HG03045 (cell line): ENCODE measurements around the gene TPMT.
"Not testable (repeated sequence)": the region's sequence is repeated elsewhere in the genome, so short reads cannot be mapped to it uniquely, and the experiment has no call there.

ENCODE experiments used
- ATAC-seq: cut with Tn5 transposase; IDR thresholded peaks from one replicate; pipeline ENCODE4 v1.9.1; 2021; ENCODE audit warnings: mild to moderate bottlenecking, moderate library complexity; ENCODE audit not compliant: unreplicated experiment

Gene TPMT

GRCh38 chr6:18154507-18155149, at the start of gene TPMT:
TPMT (minus strand) TSS chr6:18155077; CDS start chr6:18149127, 5,950 bp downstream.
- peak; percentile 61 for ATAC-seq

GRCh38 chr6:18203786-18204185, 48.9 kb upstream of the TPMT start:
- ATAC-seq, result no peak

GRCh38 chr6:18192026-18192425, 37.1 kb upstream of the TPMT start:
- ATAC-seq, result no peak

GRCh38 chr6:18189196-18189595, 34.3 kb upstream of the TPMT start:
- ATAC-seq, result no peak

GRCh38 chr6:18187701-18188100, 32.8 kb upstream of the TPMT start:
- ATAC-seq, result no peak

- ATAC-seq, result no peak
These were observed 31.8 kb upstream of the TPMT start for GRCh38 chr6:18186540-18187250.

- ATAC-seq, result no peak
These were observed 31.2 kb upstream of the TPMT start for GRCh38 chr6:18186033-18186432.

GRCh38 chr6:18185624-18186023, 30.7 kb upstream of the TPMT start:
- no peak for ATAC-seq

GRCh38 chr6:18183766-18184165, 28.9 kb upstream of the TPMT start:
- no peak for ATAC-seq

- no peak for ATAC-seq
These were observed 27.7 kb upstream of the TPMT start for GRCh38 chr6:18182568-18182967.

- no peak for ATAC-seq
These were observed 25.0 kb upstream of the TPMT start for GRCh38 chr6:18179770-18180356.

GRCh38 chr6:18178960-18179615, 24.2 kb upstream of the TPMT start:
- no peak for ATAC-seq

- ATAC-seq, result no peak
These were observed 22.5 kb upstream of the TPMT start for GRCh38 chr6:18177286-18177965.

GRCh38 chr6:18176198-18176597, 21.3 kb upstream of the TPMT start:
- not testable (repeated sequence) for ATAC-seq

- ATAC-seq, result no peak
These were observed 17.0 kb upstream of the TPMT start for GRCh38 chr6:18171871-18172270.

GRCh38 chr6:18168264-18168663, 13.4 kb upstream of the TPMT start:
- no peak for ATAC-seq

GRCh38 chr6:18166312-18167036, 11.6 kb upstream of the TPMT start:
- ATAC-seq, result no peak

GRCh38 chr6:18165751-18166150, 10.9 kb upstream of the TPMT start:
- ATAC-seq, result no peak

- ATAC-seq, result no peak
These were observed 7.5 kb upstream of the TPMT start for GRCh38 chr6:18162401-18162800.

GRCh38 chr6:18161431-18161830, 6.6 kb upstream of the TPMT start:
- ATAC-seq, result no peak
